HG03521 (cell line): ENCODE measurements around the gene PGM5.
"Not testable (repeated sequence)": the region's sequence is repeated elsewhere in the genome, so short reads cannot be mapped to it uniquely, and the experiment has no call there.

Experiments
- ATAC-seq: cut with Tn5 transposase; IDR thresholded peaks from one replicate; pipeline ENCODE4 v1.9.1; 2021; ENCODE audit warnings: mild to moderate bottlenecking, moderate library complexity; ENCODE audit not compliant: unreplicated experiment

PGM5 gene

GRCh38 chr9:68356380-68357118 lies at the start of gene PGM5:
TSS of gene PGM5 (plus strand) at chr9:68356611. CDS start at chr9:68357128, 517 bp downstream.
- ATAC-seq = not testable (repeated sequence)

GRCh38 chr9:68307127-68307526 lies 49.3 kb upstream of the PGM5 start:
- ATAC-seq = not testable (repeated sequence)

GRCh38 chr9:68307654-68308053 lies 48.8 kb upstream of the PGM5 start:
- ATAC-seq = not testable (repeated sequence)

- ATAC-seq = not testable (repeated sequence)
These were observed 45.2 kb upstream of the PGM5 start for GRCh38 chr9:68311208-68311607.

GRCh38 chr9:68318209-68318608 lies 38.2 kb upstream of the PGM5 start:
- not testable (repeated sequence) for ATAC-seq

GRCh38 chr9:68323749-68324148 lies 32.7 kb upstream of the PGM5 start:
- not testable (repeated sequence) for ATAC-seq

GRCh38 chr9:68324518-68324917 lies 31.9 kb upstream of the PGM5 start:
- ATAC-seq = not testable (repeated sequence)

- ATAC-seq = not testable (repeated sequence)
These were observed 27.3 kb upstream of the PGM5 start for GRCh38 chr9:68329106-68329505.

- ATAC-seq = not testable (repeated sequence)
These were observed 25.8 kb upstream of the PGM5 start for GRCh38 chr9:68330531-68331173.

GRCh38 chr9:68332122-68332521 lies 24.3 kb upstream of the PGM5 start:
- not testable (repeated sequence) for ATAC-seq

- ATAC-seq = not testable (repeated sequence)
These were observed 20.5 kb upstream of the PGM5 start for GRCh38 chr9:68335935-68336334.

GRCh38 chr9:68336639-68337339 lies 19.6 kb upstream of the PGM5 start:
- not testable (repeated sequence) for ATAC-seq

GRCh38 chr9:68338000-68338399 lies 18.4 kb upstream of the PGM5 start:
- not testable (repeated sequence) for ATAC-seq

- peak; percentile 76 for ATAC-seq
These were observed 14.0 kb upstream of the PGM5 start for GRCh38 chr9:68342265-68343025.

- ATAC-seq = not testable (repeated sequence)
These were observed 13.2 kb upstream of the PGM5 start for GRCh38 chr9:68343242-68343641.

- not testable (repeated sequence) for ATAC-seq
These were observed 12.4 kb upstream of the PGM5 start for GRCh38 chr9:68343992-68344391.

- ATAC-seq = not testable (repeated sequence)
These were observed 4.7 kb upstream of the PGM5 start for GRCh38 chr9:68351689-68352088.

- ATAC-seq = not testable (repeated sequence)
These were observed 425 bp upstream of the PGM5 start for GRCh38 chr9:68355993-68356379.

GRCh38 chr9:68357119-68357714 lies 806 bp downstream of the PGM5 start:
- not testable (repeated sequence) for ATAC-seq

- not testable (repeated sequence) for ATAC-seq
These were observed 10.6 kb downstream of the PGM5 start for GRCh38 chr9:68366933-68367547.
